Endodermal cell (in vitro differentiated cells): ENCODE data around the gene ZCCHC24. TPM values are rescaled to one million over a fixed set of nuclear protein-coding genes. Genes with fewer than 3 reads are reported as not detected.

Experiments used
- DNase-seq: peaks from one replicate; pipeline ENCODE4 v3.0.0-alpha.2; 2017
- H3K27ac ChIP-seq: 2 replicates; pipeline ENCODE4 v1.5.1; 2013; ENCODE audit warnings: mild to moderate bottlenecking, low read depth, low read length, moderate library complexity
- H3K27me3 ChIP-seq: 2 replicates; pipeline ENCODE4 v1.6.1; 2013; ENCODE audit warnings: mild to moderate bottlenecking, low read length, moderate library complexity; ENCODE audit not compliant: insufficient read depth, control insufficient read depth, poor library complexity, severe bottlenecking
- H3K36me3 ChIP-seq: 2 replicates; pipeline ENCODE4 v1.7.0; 2013; ENCODE audit warnings: mild to moderate bottlenecking, low read length, moderate library complexity; ENCODE audit not compliant: control insufficient read depth, insufficient read depth
- H3K4me1 ChIP-seq: one replicate; pipeline ENCODE4 v1.7.0; 2013; ENCODE audit warnings: low read length; ENCODE audit not compliant: control insufficient read depth, insufficient read depth
- H3K4me3 ChIP-seq: 2 replicates; pipeline ENCODE4 v1.5.1; 2013; ENCODE audit warnings: mild to moderate bottlenecking, low read length, moderate library complexity
- H3K9ac ChIP-seq: 2 replicates; pipeline ENCODE4 v1.6.1; 2013; ENCODE audit warnings: mild to moderate bottlenecking, low read length, moderate library complexity; ENCODE audit not compliant: poor library complexity, severe bottlenecking; ENCODE audit errors: extremely low read depth
- H3K9me3 ChIP-seq: 2 replicates; pipeline ENCODE4 v1.6.1; 2013; ENCODE audit warnings: mild to moderate bottlenecking, low read length, moderate library complexity; ENCODE audit not compliant: control insufficient read depth
- H3K27ac Mint-ChIP-seq: 2 replicates; pipeline ENCODE4 v1.8.0; 2020; ENCODE audit warnings: mixed read lengths
- H3K27me3 Mint-ChIP-seq: 2 replicates; pipeline ENCODE4 v1.8.0; 2021; ENCODE audit warnings: mild to moderate bottlenecking, mixed read lengths; ENCODE audit not compliant: insufficient read depth
- H3K36me3 Mint-ChIP-seq: 2 replicates; pipeline ENCODE4 v1.8.0; 2020; ENCODE audit warnings: low read depth, mixed read lengths
- H3K4me1 Mint-ChIP-seq: 2 replicates; pipeline ENCODE4 v1.8.0; 2020; ENCODE audit warnings: mixed read lengths
- H3K4me3 Mint-ChIP-seq: 2 replicates; pipeline ENCODE4 v1.8.0; 2020; ENCODE audit warnings: mild to moderate bottlenecking, moderate library complexity, mixed read lengths
- H3K9me3 Mint-ChIP-seq: 2 replicates; pipeline ENCODE4 v1.8.0; 2020; ENCODE audit warnings: mild to moderate bottlenecking, mixed read lengths
- CTCF ChIP-seq: fragments of 200-600 bp; sonication (generic); conservative IDR thresholded peaks from 2 replicates; pipeline ENCODE4 v1.5.0; 2021; ENCODE audit warnings: antibody characterized with exemption, mild to moderate bottlenecking
- WGBS, 2 experiments: methylation state at CpG; one replicate each; pipeline versions ENCODE4 v1.1.5 to v1.1.7; 2013; ENCODE audit warnings: missing lambda C conversion rate in 2 of 2, mixed read lengths in 1 of 2; ENCODE audit not compliant: insufficient coverage in 1 of 2, insufficient read length in 1 of 2; 5-methylcytosine and 5-hydroxymethylcytosine counted together
- total RNA-seq, 2 donors: library from RNA; stranded (reverse); fragmentation: NEBNext Ultra II Directional in 1 of 2; extraction: Animal tissue kit (Norgen Biotek cat#: 25700) in 1 of 2; gene quantifications; 2 replicates in 1 of 2; 3 replicates in 1 of 2; pipeline ENCODE4 v1.2.1, GENCODE V29; 2021

Gene ZCCHC24
- total RNA-seq, 2 donors from 2014 or later, result 7.6 to 10.7 TPM

- Histone ChIP-seq H3K4me1 (no peaks in the 10 kb centered on the region), H3K4me3 (no peak overlapping the region), H3K9ac (no peak overlapping the region), H3K9me3 (peaks cover 5% of the 10 kb centered on the region), H3K27me3 (no peaks in the 10 kb centered on the region), H3K27ac (no peak overlapping the region), H3K36me3 (no peaks in the 10 kb centered on the region)
- H3K4me1 Mint-ChIP-seq, result peaks cover 4% of the 10 kb centered on the region
- no peak overlapping the region for H3K4me3 Mint-ChIP-seq
- no peak for DNase-seq
- H3K36me3 Mint-ChIP-seq, result no peaks in the 10 kb centered on the region
- H3K27ac Mint-ChIP-seq, result no peak overlapping the region
- TF ChIP-seq CTCF, result no peak
- peaks cover 4% of the 10 kb centered on the region for H3K9me3 Mint-ChIP-seq
- H3K27me3 Mint-ChIP-seq, result peaks cover 6% of the 10 kb centered on the region
- WGBS, 2 experiments, result 75 to 88% methylated on average over 2 to 6 of the region's 6 CpGs
These were observed 69.9 kb downstream of the ZCCHC24 start for GRCh38 chr10:79375321-79376077.

GRCh38 chr10:79374312-79375191 lies 70.9 kb downstream of the ZCCHC24 start:
- H3K27me3 ChIP-seq, result no peaks in the 10 kb centered on the region
- H3K36me3 ChIP-seq, result no peaks in the 10 kb centered on the region
- H3K4me1 ChIP-seq, result no peaks in the 10 kb centered on the region
- Mint-ChIP-seq H3K27me3 (peaks cover 6% of the 10 kb centered on the region), H3K9me3 (peaks cover 7% of the 10 kb centered on the region), H3K27ac (no peak overlapping the region), H3K36me3 (no peaks in the 10 kb centered on the region), H3K4me1 (peaks cover 4% of the 10 kb centered on the region), H3K4me3 (no peak overlapping the region)
- H3K9ac ChIP-seq, result no peak overlapping the region
- TF ChIP-seq CTCF, result peak; percentile 96
- H3K9me3 ChIP-seq, result peaks cover 5% of the 10 kb centered on the region
- no peak overlapping the region for H3K27ac ChIP-seq
- peak; percentile 95 for DNase-seq
- no peak overlapping the region for H3K4me3 ChIP-seq
- WGBS, 2 experiments, result 0 to 13% methylated on average over 3 to 6 of the region's 7 CpGs

- Mint-ChIP-seq H3K27ac (no peak overlapping the region), H3K9me3 (peaks cover 7% of the 10 kb centered on the region), H3K4me3 (no peak overlapping the region), H3K36me3 (no peaks in the 10 kb centered on the region), H3K4me1 (peaks cover 4% of the 10 kb centered on the region), H3K27me3 (peaks cover 8% of the 10 kb centered on the region)
- Histone ChIP-seq H3K27ac (no peak overlapping the region), H3K9me3 (peaks cover 5% of the 10 kb centered on the region), H3K27me3 (no peaks in the 10 kb centered on the region), H3K36me3 (no peaks in the 10 kb centered on the region), H3K9ac (no peak overlapping the region), H3K4me1 (no peaks in the 10 kb centered on the region), H3K4me3 (no peak overlapping the region)
- DNase-seq, result no peak
- TF ChIP-seq CTCF, result no peak
- WGBS, 2 experiments, result 86 to 100% methylated on average over 2 to 3 of the region's 4 CpGs
These were observed 72.6 kb downstream of the ZCCHC24 start for GRCh38 chr10:79372871-79373270.
